Trophoblast cell (in vitro differentiated cells and primary cell): ENCODE data around the gene CST3.

Source experiments
- DNase-seq, 2 donors: peaks; one replicate each; pipeline ENCODE4 v3.0.0-alpha.2; 2016
- H2AFZ ChIP-seq: 2 replicates; pipeline ENCODE4 v1.6.1; 2013; ENCODE audit warnings: low read length, moderate library complexity, mild to moderate bottlenecking; ENCODE audit not compliant: insufficient read depth, poor library complexity
- H2AK5ac ChIP-seq: 2 replicates; pipeline ENCODE4 v1.6.1; 2013; ENCODE audit warnings: mild to moderate bottlenecking, low read length
- H2BK120ac ChIP-seq: 2 replicates; pipeline ENCODE4 v1.6.1; 2013; ENCODE audit warnings: low read length, mild to moderate bottlenecking, moderate library complexity; ENCODE audit not compliant: insufficient read depth, poor library complexity
- H2BK12ac ChIP-seq: 2 replicates; pipeline ENCODE4 v1.6.1; 2013; ENCODE audit warnings: mild to moderate bottlenecking, low read length, moderate library complexity
- H2BK5ac ChIP-seq: 2 replicates; pipeline ENCODE4 v1.6.1; 2013; ENCODE audit warnings: low read length, low read depth, moderate library complexity, mild to moderate bottlenecking; ENCODE audit not compliant: poor library complexity
- H3K14ac ChIP-seq: 2 replicates; pipeline ENCODE4 v1.6.1; 2013; ENCODE audit warnings: mild to moderate bottlenecking, low read length
- H3K18ac ChIP-seq: 2 replicates; pipeline ENCODE4 v1.6.1; 2013; ENCODE audit warnings: mild to moderate bottlenecking, low read length
- H3K23ac ChIP-seq: 2 replicates; pipeline ENCODE4 v1.6.1; 2013; ENCODE audit warnings: low read length
- H3K27ac ChIP-seq: 2 replicates; pipeline ENCODE4 v1.5.1; 2013; ENCODE audit warnings: low read depth, mild to moderate bottlenecking, inconsistent platforms, low read length, moderate library complexity
- H3K27me3 ChIP-seq: 2 replicates; pipeline ENCODE4 v1.6.1; 2013; ENCODE audit warnings: inconsistent platforms, mild to moderate bottlenecking, low read length, moderate library complexity; ENCODE audit not compliant: insufficient read depth
- H3K36me3 ChIP-seq, 2 experiments: 1 replicate in 1 of 2; 2 replicates in 1 of 2; pipeline ENCODE4 v1.6.1; 2013; ENCODE audit warnings: low read length in 2 of 2, mild to moderate bottlenecking in 2 of 2, moderate library complexity in 1 of 2; ENCODE audit not compliant: insufficient read depth in 2 of 2, control insufficient read depth in 1 of 2
- H3K4ac ChIP-seq: 2 replicates; pipeline ENCODE4 v1.6.1; 2013; ENCODE audit warnings: low read depth, mild to moderate bottlenecking, low read length, moderate library complexity
- H3K4me1 ChIP-seq, 2 experiments: 1 replicate in 1 of 2; 2 replicates in 1 of 2; pipeline ENCODE4 v1.6.1; 2013; ENCODE audit warnings: low read length in 2 of 2, mild to moderate bottlenecking in 2 of 2, moderate library complexity in 1 of 2; ENCODE audit not compliant: insufficient read depth in 2 of 2, control insufficient read depth in 1 of 2
- H3K4me2 ChIP-seq: 2 replicates; pipeline ENCODE4 v1.6.1; 2013; ENCODE audit warnings: inconsistent platforms, mild to moderate bottlenecking, low read length, moderate library complexity
- H3K4me3 ChIP-seq: 2 replicates; pipeline ENCODE4 v1.5.1; 2013; ENCODE audit warnings: mild to moderate bottlenecking, low read depth, low read length, inconsistent platforms
- H3K79me1 ChIP-seq: one replicate; pipeline ENCODE4 v1.6.1; 2013; ENCODE audit warnings: low read length
- H3K79me2 ChIP-seq: 2 replicates; pipeline ENCODE4 v1.6.1; 2013; ENCODE audit warnings: low read length, mild to moderate bottlenecking; ENCODE audit not compliant: control insufficient read depth, insufficient read depth, poor library complexity
- H3K9ac ChIP-seq: 2 replicates; pipeline ENCODE4 v1.6.1; 2013; ENCODE audit warnings: mild to moderate bottlenecking, low read length
- H3K9me3 ChIP-seq: 2 replicates; pipeline ENCODE4 v1.6.1; 2013; ENCODE audit warnings: low read depth, mild to moderate bottlenecking, control low read depth, inconsistent platforms, low read length; ENCODE audit not compliant: insufficient read depth
- H4K12ac ChIP-seq: 2 replicates; pipeline ENCODE4 v1.6.1; 2013; ENCODE audit warnings: low read depth, mild to moderate bottlenecking, low read length, moderate library complexity
- H4K8ac ChIP-seq: 2 replicates; pipeline ENCODE4 v1.6.1; 2013; ENCODE audit warnings: low read depth, mild to moderate bottlenecking, low read length, moderate library complexity
- H4K91ac ChIP-seq: one replicate; pipeline ENCODE4 v1.6.1; 2013; ENCODE audit warnings: low read depth, mild to moderate bottlenecking, low read length, moderate library complexity
- WGBS: extraction: QIAGEN DNeasy Blood & Tissue Kit; methylation state at CpG from one replicate; pipeline ENCODE4 v1.1.7; 2013; ENCODE audit warnings: missing lambda C conversion rate; ENCODE audit not compliant: insufficient read length, insufficient coverage; ENCODE audit errors: extremely low coverage; 5-methylcytosine and 5-hydroxymethylcytosine counted together

Gene CST3

DNA sequence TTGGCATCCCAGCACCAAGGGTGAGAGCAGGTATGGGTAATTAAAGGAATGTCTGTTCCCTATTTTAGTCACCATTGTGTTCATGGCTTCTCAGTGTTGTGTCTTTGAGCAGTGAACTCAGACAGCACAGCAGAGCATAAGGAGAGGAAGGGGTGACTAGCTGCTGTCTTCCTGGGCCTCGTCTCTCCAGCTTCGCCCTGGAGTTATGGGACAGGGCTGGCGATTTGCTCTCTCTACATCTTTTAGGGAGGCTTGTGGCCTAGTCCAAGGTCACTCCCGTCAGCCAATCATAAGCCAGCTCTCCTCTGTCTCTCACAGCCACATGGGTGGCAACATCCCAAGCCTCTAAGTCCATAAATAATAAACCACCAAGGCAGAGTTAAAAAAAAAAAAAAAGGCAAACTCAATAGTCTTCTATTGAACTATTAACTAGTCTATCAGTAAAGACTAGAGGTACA, 7.3 kb downstream of the CST3 start:
- WGBS, result no CpG with 5 or more reads among the region's 4 CpGs

GRCh38 chr20:23629542-23630391, 8.0 kb downstream of the CST3 start:
- Histone ChIP-seq H3K79me1 (no peaks in the 10 kb centered on the region), H3K4me2 (no peak overlapping the region), H2BK12ac (no peak overlapping the region), H3K4ac (no peak overlapping the region), H3K79me2 (no peaks in the 10 kb centered on the region), H2AFZ (no peak overlapping the region), H3K9ac (no peak overlapping the region), H2BK120ac (no peak overlapping the region), H3K36me3 (peaks cover 5% of the 10 kb centered on the region in 2 experiments), H3K27ac (no peak overlapping the region), H4K91ac (no peak overlapping the region), H3K27me3 (no peaks in the 10 kb centered on the region), H3K9me3 (no peaks in the 10 kb centered on the region), H3K18ac (no peak overlapping the region), H2BK5ac (no peak overlapping the region), H2AK5ac (no peak overlapping the region), H3K14ac (no peak overlapping the region), H4K12ac (no peak overlapping the region), H3K4me1 (no peaks in the 10 kb centered on the region), H4K8ac (no peak overlapping the region), H3K23ac (no peak overlapping the region), H3K4me3 (no peak overlapping the region)
- no CpG with 5 or more reads among the region's 12 CpGs for WGBS
- no peak for DNase-seq

More for the DNA sequence above, 7.3 kb downstream of the CST3 start:
- Histone ChIP-seq H2AK5ac (no peak overlapping the region), H3K79me1 (no peaks in the 10 kb centered on the region), H2BK120ac (no peak overlapping the region), H3K4me3 (no peak overlapping the region), H2BK5ac (no peak overlapping the region), H4K91ac (no peak overlapping the region), H3K14ac (no peak overlapping the region), H3K9me3 (peaks cover 3% of the 10 kb centered on the region), H3K27ac (no peak overlapping the region), H4K12ac (no peak overlapping the region), H3K18ac (no peak overlapping the region), H2BK12ac (no peak overlapping the region), H3K27me3 (no peaks in the 10 kb centered on the region), H3K36me3 (peaks cover 5 to 8% of the 10 kb centered on the region in 2 experiments), H3K4ac (no peak overlapping the region), H3K9ac (no peak overlapping the region), H2AFZ (no peak overlapping the region), H3K4me1 (no peaks in the 10 kb centered on the region), H4K8ac (no peak overlapping the region), H3K79me2 (no peaks in the 10 kb centered on the region), H3K4me2 (no peak overlapping the region), H3K23ac (no peak overlapping the region)
- no peak for DNase-seq

- Histone ChIP-seq H3K79me1 (no peaks in the 10 kb centered on the region), H3K4ac (no peak overlapping the region)
These were observed 8.7 kb downstream of the CST3 start for GRCh38 chr20:23629017-23629541.

DNA sequence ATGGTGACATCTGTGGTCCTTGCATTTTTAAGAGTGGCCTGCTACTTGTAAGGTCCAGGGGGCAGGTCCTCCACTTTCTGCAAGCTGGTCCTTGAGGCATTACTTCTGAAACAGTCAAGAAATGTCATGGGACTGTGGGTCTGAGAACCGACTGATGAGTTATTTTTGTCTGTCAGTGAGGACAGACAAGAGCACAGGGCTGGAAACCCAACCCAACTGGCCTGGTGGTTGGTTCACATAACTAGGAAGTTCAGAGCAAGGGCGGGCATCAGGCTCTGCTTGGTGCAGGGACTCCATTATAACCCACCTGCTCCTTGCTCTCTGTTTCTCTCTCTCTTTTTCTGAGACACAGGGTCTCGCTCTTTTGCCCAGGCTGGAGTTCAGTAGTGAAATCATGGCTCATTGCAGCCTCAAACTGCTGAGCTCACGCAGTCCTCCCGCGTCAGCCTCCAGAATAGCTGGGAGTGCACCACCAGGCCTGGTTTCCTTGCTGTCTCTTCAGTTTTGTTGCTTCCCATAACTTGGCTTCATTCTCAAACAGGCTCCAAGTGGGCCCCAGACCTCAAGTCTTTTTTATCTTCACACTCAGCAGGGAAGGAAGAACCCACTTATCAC, 9.2 kb downstream of the CST3 start:
- Histone ChIP-seq H4K8ac (no peak overlapping the region), H3K9ac (no peak overlapping the region), H3K27ac (no peak overlapping the region), H2AFZ (no peak overlapping the region), H3K4me2 (no peak overlapping the region), H3K36me3 (peaks cover under 1 to 2% of the 10 kb centered on the region in 2 experiments), H3K4me1 (no peaks in the 10 kb centered on the region), H3K79me2 (no peaks in the 10 kb centered on the region), H3K27me3 (no peaks in the 10 kb centered on the region), H3K23ac (no peak overlapping the region), H4K12ac (no peak overlapping the region), H2BK5ac (no peak overlapping the region), H4K91ac (no peak overlapping the region), H2AK5ac (no peak overlapping the region), H2BK12ac (no peak overlapping the region), H3K4ac (no peak overlapping the region), H3K9me3 (no peaks in the 10 kb centered on the region), H3K79me1 (no peaks in the 10 kb centered on the region), H3K14ac (no peak overlapping the region), H2BK120ac (no peak overlapping the region), H3K18ac (no peak overlapping the region), H3K4me3 (peak overlapping the region; percentile 23)
- no CpG with 5 or more reads among the region's 6 CpGs for WGBS
- no peak for DNase-seq

More at GRCh38 chr20:23629017-23629541, 8.7 kb downstream of the CST3 start:
- no peak overlapping the region for H3K4me2 ChIP-seq
- H3K14ac ChIP-seq, result no peak overlapping the region
- no peak overlapping the region for H3K4me3 ChIP-seq
- H4K12ac ChIP-seq, result no peak overlapping the region
- no peak overlapping the region for H2BK5ac ChIP-seq
- H3K23ac ChIP-seq, result no peak overlapping the region
- no peak overlapping the region for H3K27ac ChIP-seq
- H3K36me3 ChIP-seq, result peaks cover 2 to 5% of the 10 kb centered on the region in 2 experiments
- H3K18ac ChIP-seq, result no peak overlapping the region
- no peaks in the 10 kb centered on the region for H3K79me2 ChIP-seq
- no peak overlapping the region for H2AK5ac ChIP-seq
- H4K91ac ChIP-seq, result no peak overlapping the region
- no peak overlapping the region for H2BK12ac ChIP-seq
- peak; percentile 63 to 76 for DNase-seq
- no peaks in the 10 kb centered on the region for H3K9me3 ChIP-seq
- H4K8ac ChIP-seq, result no peak overlapping the region
- H2AFZ ChIP-seq, result no peak overlapping the region
- no CpG with 5 or more reads among the region's 7 CpGs for WGBS
- H3K4me1 ChIP-seq, result no peaks in the 10 kb centered on the region
- H3K9ac ChIP-seq, result no peak overlapping the region
- H2BK120ac ChIP-seq, result no peak overlapping the region
- no peaks in the 10 kb centered on the region for H3K27me3 ChIP-seq
